ENCODE results near the gene ARHGAP8. TPM values are rescaled to one million over a fixed set of nuclear protein-coding genes. Genes with fewer than 3 reads are reported as not detected.

The ARHGAP8 gene
- total and polyA plus RNA-seq, 10 of the 15 experiments (the other 5 are each of a cell fraction or from before 2014, with no cell fraction given), result 0.33 TPM; not detected in 9

DNA sequence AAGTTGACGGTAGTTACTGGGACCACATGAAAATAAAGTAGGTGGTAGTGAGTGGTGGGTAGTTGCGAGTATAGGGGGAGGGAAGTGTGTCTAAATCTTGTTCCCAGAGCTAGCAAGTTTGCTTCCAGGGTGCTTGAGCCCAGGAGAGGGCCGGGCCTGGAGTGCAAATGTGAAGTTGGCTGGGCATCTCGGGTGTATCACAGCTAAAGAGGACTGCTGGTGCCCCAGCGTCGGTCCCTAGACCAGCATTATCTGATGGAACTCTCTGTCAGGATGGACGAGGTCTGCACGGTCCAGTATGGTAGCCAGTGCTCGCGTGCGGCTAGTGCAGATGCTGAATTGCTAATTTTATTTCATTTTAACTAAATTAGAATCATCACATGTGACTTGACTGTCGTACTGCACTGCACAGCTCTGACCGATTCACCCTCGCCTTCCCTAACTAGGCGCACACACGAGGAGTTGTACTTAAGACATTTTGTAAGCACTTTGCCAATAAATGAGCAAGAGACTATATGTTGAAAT lies 75.4 kb downstream of the ARHGAP8 start (continued):
- TF ChIP-seq SIN3A (IDR thresholded peaks at IDR 0.05; ENCODE audit: low read depth, low read length) (no peak), STAT3 (IDR thresholded peaks at IDR 0.05; ENCODE audit: low read depth, low read length) (no peak), ZBTB11 (CRISPR knock-in tag; IDR thresholded peaks at IDR 0.05) (no peak), NR2C2 (IDR thresholded peaks at IDR 0.05; ENCODE audit: borderline replicate concordance, control insufficient read depth, insufficient read length, low read depth) (no peak), KAT2A (conservative IDR thresholded peaks at IDR 0.05; ENCODE audit: control insufficient read depth, low read depth, low read length) (no peak), GATAD2B (conservative IDR thresholded peaks at IDR 0.05; ENCODE audit: low read depth) (no peak), MTA2 (IDR thresholded peaks at IDR 0.05; ENCODE audit: low read depth) (no peak), NFYB (IDR thresholded peaks at IDR 0.05; ENCODE audit: insufficient read depth, low read depth, low read length) (no peak), CHD2 (IDR thresholded peaks at IDR 0.05; ENCODE audit: borderline replicate concordance, low read depth, low read length) (no peak), CEBPB (IDR thresholded peaks at IDR 0.05; ENCODE audit: borderline replicate concordance in 1 of 2, low read depth in 2 of 2, low read length in 2 of 2) (no peak)
- TF ChIP-seq, protein P1, sequence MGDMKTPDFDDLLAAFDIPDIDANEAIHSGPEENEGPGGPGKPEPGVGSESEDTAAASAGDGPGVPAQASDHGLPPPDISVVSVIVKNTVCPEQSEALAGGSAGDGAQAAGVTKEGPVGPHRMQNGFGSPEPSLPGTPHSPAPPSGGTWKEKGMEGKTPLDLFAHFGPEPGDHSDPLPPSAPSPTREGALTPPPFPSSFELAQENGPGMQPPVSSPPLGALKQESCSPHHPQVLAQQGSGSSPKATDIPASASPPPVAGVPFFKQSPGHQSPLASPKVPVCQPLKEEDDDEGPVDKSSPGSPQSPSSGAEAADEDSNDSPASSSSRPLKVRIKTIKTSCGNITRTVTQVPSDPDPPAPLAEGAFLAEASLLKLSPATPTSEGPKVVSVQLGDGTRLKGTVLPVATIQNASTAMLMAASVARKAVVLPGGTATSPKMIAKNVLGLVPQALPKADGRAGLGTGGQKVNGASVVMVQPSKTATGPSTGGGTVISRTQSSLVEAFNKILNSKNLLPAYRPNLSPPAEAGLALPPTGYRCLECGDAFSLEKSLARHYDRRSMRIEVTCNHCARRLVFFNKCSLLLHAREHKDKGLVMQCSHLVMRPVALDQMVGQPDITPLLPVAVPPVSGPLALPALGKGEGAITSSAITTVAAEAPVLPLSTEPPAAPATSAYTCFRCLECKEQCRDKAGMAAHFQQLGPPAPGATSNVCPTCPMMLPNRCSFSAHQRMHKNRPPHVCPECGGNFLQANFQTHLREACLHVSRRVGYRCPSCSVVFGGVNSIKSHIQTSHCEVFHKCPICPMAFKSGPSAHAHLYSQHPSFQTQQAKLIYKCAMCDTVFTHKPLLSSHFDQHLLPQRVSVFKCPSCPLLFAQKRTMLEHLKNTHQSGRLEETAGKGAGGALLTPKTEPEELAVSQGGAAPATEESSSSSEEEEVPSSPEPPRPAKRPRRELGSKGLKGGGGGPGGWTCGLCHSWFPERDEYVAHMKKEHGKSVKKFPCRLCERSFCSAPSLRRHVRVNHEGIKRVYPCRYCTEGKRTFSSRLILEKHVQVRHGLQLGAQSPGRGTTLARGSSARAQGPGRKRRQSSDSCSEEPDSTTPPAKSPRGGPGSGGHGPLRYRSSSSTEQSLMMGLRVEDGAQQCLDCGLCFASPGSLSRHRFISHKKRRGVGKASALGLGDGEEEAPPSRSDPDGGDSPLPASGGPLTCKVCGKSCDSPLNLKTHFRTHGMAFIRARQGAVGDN (IDR thresholded peaks at IDR 0.05), result no peak
- TF ChIP-seq, protein P2, sequence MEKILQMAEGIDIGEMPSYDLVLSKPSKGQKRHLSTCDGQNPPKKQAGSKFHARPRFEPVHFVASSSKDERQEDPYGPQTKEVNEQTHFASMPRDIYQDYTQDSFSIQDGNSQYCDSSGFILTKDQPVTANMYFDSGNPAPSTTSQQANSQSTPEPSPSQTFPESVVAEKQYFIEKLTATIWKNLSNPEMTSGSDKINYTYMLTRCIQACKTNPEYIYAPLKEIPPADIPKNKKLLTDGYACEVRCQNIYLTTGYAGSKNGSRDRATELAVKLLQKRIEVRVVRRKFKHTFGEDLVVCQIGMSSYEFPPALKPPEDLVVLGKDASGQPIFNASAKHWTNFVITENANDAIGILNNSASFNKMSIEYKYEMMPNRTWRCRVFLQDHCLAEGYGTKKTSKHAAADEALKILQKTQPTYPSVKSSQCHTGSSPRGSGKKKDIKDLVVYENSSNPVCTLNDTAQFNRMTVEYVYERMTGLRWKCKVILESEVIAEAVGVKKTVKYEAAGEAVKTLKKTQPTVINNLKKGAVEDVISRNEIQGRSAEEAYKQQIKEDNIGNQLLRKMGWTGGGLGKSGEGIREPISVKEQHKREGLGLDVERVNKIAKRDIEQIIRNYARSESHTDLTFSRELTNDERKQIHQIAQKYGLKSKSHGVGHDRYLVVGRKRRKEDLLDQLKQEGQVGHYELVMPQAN (conservative IDR thresholded peaks at IDR 0.05), result no peak

Measured in GM12878 (cell line).